ENCODE results near the gene KIF26A. TPM values are rescaled to one million over a fixed set of nuclear protein-coding genes. Genes with fewer than 3 reads are reported as not detected.

The KIF26A gene
- total RNA-seq, 1 donor from 2014 or later: 15.0 TPM

- no peak overlapping the region for H3K4me3 Mint-ChIP-seq
- TF ChIP-seq CTCF (conservative IDR thresholded peaks at IDR 0.05): no peak
- H3K9me3 Mint-ChIP-seq: no peaks in the 10 kb centered on the region
- H3K27me3 Mint-ChIP-seq (ENCODE audit: low read depth): no peaks in the 10 kb centered on the region
- no peaks in the 10 kb centered on the region for H3K36me3 Mint-ChIP-seq (ENCODE audit: low read depth)
- H3K4me1 Mint-ChIP-seq: peaks cover 3% of the 10 kb centered on the region
- H3K27ac Mint-ChIP-seq (ENCODE audit: unreplicated experiment): no peak overlapping the region
- no peak for DNase-seq (ENCODE audit: low read depth, low spot score)
Observed at GRCh38 chr14:104213301-104214034, 75.1 kb downstream of the KIF26A start.

GRCh38 chr14:104214431-104215218, 76.2 kb downstream of the KIF26A start:
- Mint-ChIP-seq H3K9me3 (no peaks in the 10 kb centered on the region), H3K4me3 (no peak overlapping the region), H3K27me3 (ENCODE audit: low read depth) (no peaks in the 10 kb centered on the region), H3K27ac (ENCODE audit: unreplicated experiment) (no peak overlapping the region), H3K36me3 (ENCODE audit: low read depth) (no peaks in the 10 kb centered on the region), H3K4me1 (peaks cover 5% of the 10 kb centered on the region)
- DNase-seq (ENCODE audit: low read depth, low spot score): no peak
- no peak for TF ChIP-seq CTCF (conservative IDR thresholded peaks at IDR 0.05)

- Mint-ChIP-seq H3K4me1 (peaks cover 10% of the 10 kb centered on the region), H3K4me3 (no peak overlapping the region), H3K9me3 (no peaks in the 10 kb centered on the region), H3K27me3 (ENCODE audit: low read depth) (no peaks in the 10 kb centered on the region), H3K36me3 (ENCODE audit: low read depth) (no peaks in the 10 kb centered on the region), H3K27ac (ENCODE audit: unreplicated experiment) (no peak overlapping the region)
- no peak for DNase-seq (ENCODE audit: low read depth, low spot score)
- no peak for TF ChIP-seq CTCF (conservative IDR thresholded peaks at IDR 0.05)
Observed at GRCh38 chr14:104215706-104216334, 77.4 kb downstream of the KIF26A start.

DNA sequence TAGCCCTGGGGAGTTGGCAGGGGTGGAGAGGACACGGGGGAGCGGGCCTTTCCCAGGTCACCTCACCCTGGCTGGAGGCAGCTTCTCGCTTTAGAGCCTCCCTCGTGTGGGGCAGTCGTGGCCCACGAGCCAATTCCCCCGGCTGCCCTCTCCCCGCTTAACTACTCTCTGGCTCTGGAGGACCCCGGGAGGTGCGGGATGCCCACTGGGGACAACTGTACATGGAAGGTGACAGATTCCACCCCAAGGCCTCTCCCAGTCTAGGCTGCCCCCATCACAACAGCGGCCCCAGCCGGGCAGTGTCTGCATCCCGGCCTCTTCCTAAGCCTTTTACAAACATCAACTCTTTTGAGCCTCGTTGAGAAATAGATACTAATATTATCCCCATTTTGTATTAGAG, 78.1 kb downstream of the KIF26A start:
- TF ChIP-seq CTCF (conservative IDR thresholded peaks at IDR 0.05): no peak
- H3K27ac Mint-ChIP-seq (ENCODE audit: unreplicated experiment): no peak overlapping the region
- H3K36me3 Mint-ChIP-seq (ENCODE audit: low read depth): no peaks in the 10 kb centered on the region
- no peak overlapping the region for H3K4me3 Mint-ChIP-seq
- H3K27me3 Mint-ChIP-seq (ENCODE audit: low read depth): no peaks in the 10 kb centered on the region
- H3K9me3 Mint-ChIP-seq: no peaks in the 10 kb centered on the region
- no peak for DNase-seq (ENCODE audit: low read depth, low spot score)
- H3K4me1 Mint-ChIP-seq: peaks cover 10% of the 10 kb centered on the region

DNA sequence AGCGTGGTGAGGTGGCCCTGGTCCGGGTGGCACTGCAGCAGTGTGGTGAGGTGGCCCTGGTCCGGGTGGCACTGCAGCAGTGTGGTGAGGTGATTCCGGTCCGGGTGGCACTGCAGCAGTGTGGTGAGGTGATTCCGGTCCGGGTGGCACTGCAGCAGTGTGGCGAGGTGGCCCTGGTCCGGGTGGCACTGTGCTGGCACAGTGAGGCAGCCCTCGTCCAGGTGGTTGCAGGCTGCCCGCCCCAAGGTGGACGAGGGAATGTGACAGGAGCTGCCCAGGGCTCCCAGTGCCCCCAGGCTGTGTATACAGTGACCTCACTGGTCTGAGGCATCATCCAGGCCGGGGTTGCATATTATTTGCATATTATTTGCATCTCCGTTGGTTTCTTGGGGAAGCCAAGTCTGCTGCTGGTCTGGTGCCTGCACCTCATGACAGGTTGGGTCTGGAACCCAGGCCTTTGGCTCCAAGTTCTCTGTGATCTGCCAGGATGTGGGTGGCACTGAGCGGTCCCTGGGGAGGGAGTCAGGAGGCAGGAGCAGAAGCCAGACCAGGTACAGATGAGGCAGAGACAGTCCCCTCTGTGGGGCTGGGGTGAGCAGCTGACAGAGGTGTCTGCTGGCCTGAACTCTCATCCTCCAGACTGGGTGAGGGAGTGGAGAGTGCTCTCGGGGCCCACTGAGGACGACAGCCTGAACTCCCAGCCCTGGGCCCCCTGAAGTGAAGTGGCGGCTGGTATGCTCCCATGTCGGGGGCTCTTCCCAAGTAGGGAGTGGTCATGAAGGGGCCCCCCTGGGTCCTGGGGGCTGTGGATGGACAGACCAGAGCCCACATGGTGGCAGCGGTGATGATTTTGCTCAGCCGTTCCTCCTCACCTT, 79.3 kb downstream of the KIF26A start:
- TF ChIP-seq CTCF (conservative IDR thresholded peaks at IDR 0.05): no peak
- Mint-ChIP-seq H3K27me3 (ENCODE audit: low read depth) (no peaks in the 10 kb centered on the region), H3K4me1 (peaks cover 10% of the 10 kb centered on the region), H3K36me3 (ENCODE audit: low read depth) (no peaks in the 10 kb centered on the region), H3K27ac (ENCODE audit: unreplicated experiment) (peak overlapping the region; percentile 35), H3K9me3 (no peaks in the 10 kb centered on the region), H3K4me3 (no peak overlapping the region)
- DNase-seq (ENCODE audit: low read depth, low spot score): no peak
